Measurements from ENCODE around the gene CS.

Gene CS

GRCh38 chr12:56221757-56222530 lies 78.2 kb downstream of the CS start, which contains the start of gene RNF41:
RNF41 (minus strand) TSS chr12:56221922; CDS start chr12:56214047, 7,875 bp downstream.
- peak within 1 kb of the TSS; percentile 93 for H3K27ac ChIP-seq (ENCODE audit: low read length)
- H3K9me3 ChIP-seq (ENCODE audit: insufficient read depth, low read depth, low read length): no peaks in the 10 kb centered on the region
- H3K9ac ChIP-seq (ENCODE audit: low read depth, low read length): peak within 1 kb of the TSS; percentile 94
- H3K4me3 ChIP-seq (ENCODE audit: low read length): peak within 1 kb of the TSS; percentile 95
- no peaks in the 10 kb centered on the region for H3K27me3 ChIP-seq (ENCODE audit: insufficient read depth, low read length)
- peaks cover 11% of the 10 kb centered on the region; the same call in 1 of the 2 replicates for H3K36me3 ChIP-seq (ENCODE audit: insufficient read depth, low read depth, low read length)
- peaks cover 13% of the 10 kb centered on the region; the same call in 1 of the 2 replicates for H3K4me1 ChIP-seq (ENCODE audit: insufficient read depth, low read length)
